ENCODE measurements around the gene SND1. TPM values are rescaled to one million over a fixed set of nuclear protein-coding genes. Genes with fewer than 3 reads are reported as not detected.

Gene SND1
- total and polyA plus RNA-seq, 2 donors (not counting 1 experiment from before 2014, with no cell fraction given) = 44.4 to 165 TPM

DNA sequence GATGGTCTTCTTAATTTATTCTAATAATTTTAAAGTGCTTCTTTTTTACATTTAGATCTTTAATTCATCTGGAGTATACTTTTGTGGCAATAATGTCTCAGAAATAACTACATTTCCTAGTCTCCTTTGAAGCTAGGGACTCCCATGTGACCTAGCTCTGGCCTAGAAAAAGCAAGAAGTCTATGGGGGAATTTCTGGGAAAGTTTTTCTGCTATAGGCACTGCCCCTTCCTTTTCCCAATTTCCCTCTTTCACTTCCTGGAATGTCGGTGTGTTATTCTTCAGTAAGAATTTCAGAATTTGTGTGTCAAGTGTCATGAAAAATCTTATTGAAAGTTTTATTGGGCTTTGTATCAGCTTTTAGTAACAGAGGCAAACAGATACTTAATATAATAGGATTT, 473.8 kb downstream of the SND1 start:
- Histone ChIP-seq H3K36me3 (replicated peaks in 1 of 2; ENCODE audit: control extremely low read depth in 1 of 2, control insufficient read depth in 1 of 2, extremely low read depth in 1 of 2, insufficient read depth in 2 of 2, low read length in 1 of 2) (no peaks in the 10 kb centered on the region), H3K4me3 (ENCODE audit: control extremely low read depth in 1 of 5, extremely low read depth in 1 of 5, insufficient read depth in 1 of 5, low read depth in 2 of 5, low read length in 4 of 5) (no peak overlapping the region), H3K27ac (ENCODE audit: low read length in 2 of 2) (no peak overlapping the region), H3K27me3 (replicated peaks in 1 of 4; ENCODE audit: control extremely low read depth in 1 of 4, control insufficient read depth in 3 of 4, insufficient read depth in 4 of 4, low read length in 3 of 4) (peaks cover 0 to 2% (median 0%) of the 10 kb centered on the region in 4 experiments), H3K9me3 (ENCODE audit: control extremely low read depth in 1 of 3, control insufficient read depth in 2 of 3, insufficient read depth in 1 of 3, low read length in 2 of 3) (no peaks in the 10 kb centered on the region), H3K79me2 (ENCODE audit: control insufficient read depth, insufficient read depth, low read length) (no peaks in the 10 kb centered on the region), H3K9ac (ENCODE audit: low read length) (no peak overlapping the region), H3K4me2 (replicated peaks; ENCODE audit: low read depth, low read length, poor library complexity, severe bottlenecking) (no peak overlapping the region), H2AFZ (ENCODE audit: insufficient read depth, low read depth, low read length, poor library complexity, severe bottlenecking) (no peak overlapping the region), H3K4me1 (ENCODE audit: control insufficient read depth in 2 of 2, insufficient read depth in 2 of 2, low read length in 2 of 2) (peaks cover 4 to 5% of the 10 kb centered on the region in 2 donors), H4K20me1 (ENCODE audit: control insufficient read depth, insufficient read depth, low read length, poor library complexity, severe bottlenecking) (no peaks in the 10 kb centered on the region)
- ChIA-PET POLR2A (no interaction called here), CTCF (interaction anchor here (1.4 to 4.0 kb wide), 2 partner anchors 10 to 84 kb away, joined by 4 to 20 read pairs; no protein-coding TSS in a partner anchor)
- H3K4me3 Mint-ChIP-seq = no peak overlapping the region
- no peak for ATAC-seq (ENCODE audit: low read depth)
- H3K9me3 Mint-ChIP-seq (ENCODE audit: insufficient read depth) = no peaks in the 10 kb centered on the region
- peaks cover 7% of the 10 kb centered on the region for H3K4me1 Mint-ChIP-seq
- H3K27ac Mint-ChIP-seq = no peak overlapping the region
- intact Hi-C loops (cut with micrococcal nuclease) = no loop called here
- TF ChIP-seq, protein P1, sequence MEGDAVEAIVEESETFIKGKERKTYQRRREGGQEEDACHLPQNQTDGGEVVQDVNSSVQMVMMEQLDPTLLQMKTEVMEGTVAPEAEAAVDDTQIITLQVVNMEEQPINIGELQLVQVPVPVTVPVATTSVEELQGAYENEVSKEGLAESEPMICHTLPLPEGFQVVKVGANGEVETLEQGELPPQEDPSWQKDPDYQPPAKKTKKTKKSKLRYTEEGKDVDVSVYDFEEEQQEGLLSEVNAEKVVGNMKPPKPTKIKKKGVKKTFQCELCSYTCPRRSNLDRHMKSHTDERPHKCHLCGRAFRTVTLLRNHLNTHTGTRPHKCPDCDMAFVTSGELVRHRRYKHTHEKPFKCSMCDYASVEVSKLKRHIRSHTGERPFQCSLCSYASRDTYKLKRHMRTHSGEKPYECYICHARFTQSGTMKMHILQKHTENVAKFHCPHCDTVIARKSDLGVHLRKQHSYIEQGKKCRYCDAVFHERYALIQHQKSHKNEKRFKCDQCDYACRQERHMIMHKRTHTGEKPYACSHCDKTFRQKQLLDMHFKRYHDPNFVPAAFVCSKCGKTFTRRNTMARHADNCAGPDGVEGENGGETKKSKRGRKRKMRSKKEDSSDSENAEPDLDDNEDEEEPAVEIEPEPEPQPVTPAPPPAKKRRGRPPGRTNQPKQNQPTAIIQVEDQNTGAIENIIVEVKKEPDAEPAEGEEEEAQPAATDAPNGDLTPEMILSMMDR (IDR thresholded peaks at IDR 0.05) = no peak
- TF ChIP-seq EZH2 (IDR thresholded peaks at IDR 0.05; ENCODE audit: borderline replicate concordance, insufficient read depth, low read depth, low read length, poor library complexity, severe bottlenecking) = no peak
- no peaks in the 10 kb centered on the region for H3K27me3 Mint-ChIP-seq
- DNase-seq = no peak
- no CpG with 5 or more reads among the region's 1 CpG for WGBS (ENCODE audit: insufficient coverage)

GRCh38 chr7:128128401-128128800, 476.4 kb downstream of the SND1 start:
- ATAC-seq (ENCODE audit: low read depth) = no peak
- no CpG with 5 or more reads among the region's 3 CpGs for WGBS (ENCODE audit: insufficient coverage)
- H3K27me3 Mint-ChIP-seq = peaks cover 5% of the 10 kb centered on the region
- ChIA-PET CTCF (interaction anchor here (0.9 to 1.8 kb wide), 3 partner anchors 7 to 81 kb away, joined by 3 to 8 read pairs (median 4); no protein-coding TSS in a partner anchor), POLR2A (no interaction called here)
- H3K9ac ChIP-seq (ENCODE audit: low read length) = no peak overlapping the region
- H3K79me2 ChIP-seq (ENCODE audit: control insufficient read depth, insufficient read depth, low read length) = no peaks in the 10 kb centered on the region
- intact Hi-C loops (cut with micrococcal nuclease) = no loop called here
- no peaks in the 10 kb centered on the region for H4K20me1 ChIP-seq (ENCODE audit: control insufficient read depth, insufficient read depth, low read length, poor library complexity, severe bottlenecking)
- no peak for DNase-seq
- no peak overlapping the region for H3K4me3 Mint-ChIP-seq
- H3K4me1 Mint-ChIP-seq = peaks cover 6% of the 10 kb centered on the region
- no peak for TF ChIP-seq EZH2 (IDR thresholded peaks at IDR 0.05; ENCODE audit: borderline replicate concordance, insufficient read depth, low read depth, low read length, poor library complexity, severe bottlenecking)
- TF ChIP-seq, protein P1 (IDR thresholded peaks at IDR 0.05) = no peak
- H3K27me3 ChIP-seq (replicated peaks in 1 of 4; ENCODE audit: control extremely low read depth in 1 of 4, control insufficient read depth in 3 of 4, insufficient read depth in 4 of 4, low read length in 3 of 4) = peaks cover 0 to 3% (median 3%) of the 10 kb centered on the region in 4 experiments
- no peak overlapping the region for H3K4me3 ChIP-seq (ENCODE audit: control extremely low read depth in 1 of 5, extremely low read depth in 1 of 5, insufficient read depth in 1 of 5, low read depth in 2 of 5, low read length in 4 of 5)
- H3K9me3 ChIP-seq (ENCODE audit: control extremely low read depth in 1 of 3, control insufficient read depth in 2 of 3, insufficient read depth in 1 of 3, low read length in 2 of 3) = no peaks in the 10 kb centered on the region
- H3K27ac ChIP-seq (ENCODE audit: low read length in 2 of 2) = no peak overlapping the region
- no peak overlapping the region for H3K4me2 ChIP-seq (replicated peaks; ENCODE audit: low read depth, low read length, poor library complexity, severe bottlenecking)
- peaks cover 4 to 5% of the 10 kb centered on the region in 2 donors for H3K4me1 ChIP-seq (ENCODE audit: control insufficient read depth in 2 of 2, insufficient read depth in 2 of 2, low read length in 2 of 2)
- no peak overlapping the region for H2AFZ ChIP-seq (ENCODE audit: insufficient read depth, low read depth, low read length, poor library complexity, severe bottlenecking)
- no peaks in the 10 kb centered on the region for H3K9me3 Mint-ChIP-seq (ENCODE audit: insufficient read depth)
- no peak overlapping the region for H3K27ac Mint-ChIP-seq
- H3K36me3 ChIP-seq (replicated peaks in 1 of 2; ENCODE audit: control extremely low read depth in 1 of 2, control insufficient read depth in 1 of 2, extremely low read depth in 1 of 2, insufficient read depth in 2 of 2, low read length in 1 of 2) = no peaks in the 10 kb centered on the region

Data from B cell (primary cell).